HG02642 (cell line): ENCODE measurements around the gene UBL4B.
"Not testable (repeated sequence)": the region's sequence is repeated elsewhere in the genome, so short reads cannot be mapped to it uniquely, and the experiment has no call there.

Experiments used
- ATAC-seq: cut with Tn5 transposase; IDR thresholded peaks from one replicate; pipeline ENCODE4 v1.9.1; 2021; ENCODE audit warnings: mild to moderate bottlenecking; ENCODE audit not compliant: unreplicated experiment, poor library complexity

UBL4B gene, protein sequence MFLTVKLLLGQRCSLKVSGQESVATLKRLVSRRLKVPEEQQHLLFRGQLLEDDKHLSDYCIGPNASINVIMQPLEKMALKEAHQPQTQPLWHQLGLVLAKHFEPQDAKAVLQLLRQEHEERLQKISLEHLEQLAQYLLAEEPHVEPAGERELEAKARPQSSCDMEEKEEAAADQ

DNA sequence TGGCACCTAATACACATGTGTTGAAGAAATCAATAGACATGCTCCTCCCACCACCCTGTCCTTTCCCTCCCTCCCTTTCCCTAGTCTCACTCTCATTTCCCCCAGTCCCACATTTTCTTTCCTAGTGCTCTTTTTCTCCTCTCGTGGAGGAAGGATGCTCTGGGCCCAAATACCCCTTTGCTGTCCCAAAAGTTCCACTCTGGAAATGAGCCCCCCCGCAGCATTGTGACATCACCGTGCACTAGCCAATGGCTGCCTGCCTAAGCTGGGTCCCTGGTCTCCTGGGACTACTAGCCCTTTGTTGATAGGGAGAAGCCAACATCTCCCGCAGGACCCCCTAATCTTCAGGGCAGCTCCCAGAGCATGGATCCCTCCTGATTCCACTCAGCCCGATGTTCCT is at the start of gene UBL4B:
Gene UBL4B (plus strand): TSS at position 301 of the 400 bp plus-strand sequence. CDS start 92 bp downstream, at position 393.
- ATAC-seq = no peak

DNA sequence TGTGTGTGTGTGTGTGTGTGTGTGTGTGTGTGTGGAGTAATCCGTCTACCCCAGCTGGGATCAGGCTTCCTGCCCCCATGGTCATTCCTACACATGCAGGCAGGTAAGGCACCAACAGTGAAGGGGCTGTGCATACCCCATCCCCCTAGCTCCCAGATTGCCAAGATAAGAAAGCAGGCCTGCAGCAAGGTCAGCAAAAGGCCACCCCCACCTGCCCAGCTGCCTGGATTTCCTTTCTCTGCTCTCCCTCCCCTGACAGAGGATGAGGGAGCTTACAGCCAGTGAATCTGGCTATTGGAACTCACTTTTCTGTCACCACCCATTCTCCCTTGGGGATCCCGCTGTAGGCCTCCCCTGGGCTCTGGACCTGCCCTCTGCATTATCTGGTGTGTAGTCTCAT is 49.6 kb upstream of the UBL4B start:
- ATAC-seq = no peak

DNA sequence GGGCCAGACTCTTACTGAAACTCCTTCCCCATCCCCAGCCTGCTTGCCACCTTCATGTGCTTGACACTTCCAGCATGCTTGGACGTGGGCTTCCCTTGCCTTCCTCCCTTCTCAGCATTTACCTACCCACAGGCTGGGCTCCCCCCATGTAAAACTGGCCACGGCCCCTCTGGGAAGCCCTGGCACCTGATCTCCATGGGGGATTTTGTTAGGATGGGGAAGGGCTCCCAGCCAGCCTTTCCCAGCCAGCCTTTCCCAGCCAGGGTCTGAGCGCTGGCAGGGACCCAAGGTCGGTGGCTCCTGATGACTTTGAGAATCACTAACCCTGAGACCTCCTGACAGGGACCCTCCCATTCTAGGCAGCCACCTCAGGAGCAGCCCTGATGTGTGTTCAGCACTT is 48.5 kb upstream of the UBL4B start:
- ATAC-seq = no peak

DNA sequence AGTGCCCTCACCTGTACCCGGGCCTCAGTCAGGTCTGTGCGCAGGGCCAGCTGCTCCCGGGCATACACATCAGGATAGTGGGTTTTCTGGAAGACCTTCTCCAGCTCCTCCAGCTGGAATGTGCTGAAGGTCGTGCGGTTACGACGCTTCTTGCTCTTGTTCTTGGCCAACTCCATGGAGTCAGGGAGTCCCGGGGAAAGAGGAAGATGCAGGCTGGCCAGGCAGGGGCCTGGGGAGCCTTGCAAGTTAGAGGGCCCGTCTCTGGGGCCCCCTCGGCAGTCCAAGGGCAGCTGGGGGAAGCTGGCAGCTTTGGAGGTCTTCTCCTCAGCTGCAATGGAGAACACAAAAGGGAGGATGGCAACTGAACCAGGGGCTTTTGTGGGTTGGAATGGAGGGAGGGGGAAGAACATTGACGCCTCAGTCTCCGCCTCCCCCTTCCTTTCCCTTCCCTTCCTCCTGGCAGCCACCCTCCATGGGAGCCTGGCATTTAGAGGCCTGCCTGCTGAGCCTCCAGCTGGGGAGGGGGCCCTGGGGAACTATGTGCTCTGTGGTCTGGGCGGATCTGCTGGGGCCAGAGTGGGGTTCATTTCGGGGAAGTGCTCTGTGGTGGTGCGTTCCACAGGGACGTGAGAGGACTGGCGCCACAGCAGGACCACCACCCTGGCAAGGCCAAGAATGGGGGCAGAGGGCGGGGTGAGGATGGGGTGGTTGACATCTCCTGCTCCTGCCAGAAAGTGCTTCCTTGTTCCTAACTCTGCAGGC is 47.5 kb upstream of the UBL4B start:
- no peak for ATAC-seq

DNA sequence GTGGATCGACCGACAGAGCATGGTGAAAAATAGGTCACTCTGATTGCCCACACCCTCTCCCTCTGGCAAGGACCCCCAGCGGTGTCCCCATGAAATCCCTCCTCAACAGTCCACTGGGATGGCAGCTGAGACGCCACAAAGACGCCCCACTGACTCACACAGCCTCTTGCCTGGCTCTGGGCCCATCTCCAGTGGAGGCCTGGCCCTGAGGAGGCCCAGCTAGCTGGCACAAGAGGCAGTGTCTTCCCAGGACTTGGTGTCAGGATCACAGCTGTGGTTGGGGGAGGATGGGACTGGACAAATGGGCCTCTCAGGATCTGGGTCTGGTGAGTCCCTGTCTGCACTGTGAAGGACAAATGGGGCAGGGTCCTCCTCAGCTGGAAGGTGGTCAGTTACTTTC is 46.4 kb upstream of the UBL4B start:
- ATAC-seq = no peak

DNA sequence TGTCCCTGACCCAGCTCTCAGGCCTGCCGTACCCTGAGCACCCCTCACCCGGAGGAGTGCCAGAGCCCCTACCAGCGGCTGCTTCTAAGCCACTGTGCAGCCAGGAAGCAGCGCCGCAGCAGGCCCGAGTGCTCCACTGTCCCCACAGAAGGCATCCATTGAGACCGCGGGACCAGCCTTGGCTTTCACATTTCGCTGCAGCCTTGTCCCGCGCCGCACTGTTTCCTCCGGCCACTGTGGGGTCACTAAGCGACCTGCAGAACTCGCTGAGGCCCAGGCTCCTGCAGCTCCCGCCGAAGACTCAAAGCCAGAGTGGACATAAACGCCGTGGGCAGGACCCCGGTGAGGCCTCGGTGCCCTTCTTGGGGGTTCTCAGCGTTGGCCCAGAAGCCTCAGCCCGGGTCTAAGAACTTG is 44.8 kb upstream of the UBL4B start:
- no peak for ATAC-seq

DNA sequence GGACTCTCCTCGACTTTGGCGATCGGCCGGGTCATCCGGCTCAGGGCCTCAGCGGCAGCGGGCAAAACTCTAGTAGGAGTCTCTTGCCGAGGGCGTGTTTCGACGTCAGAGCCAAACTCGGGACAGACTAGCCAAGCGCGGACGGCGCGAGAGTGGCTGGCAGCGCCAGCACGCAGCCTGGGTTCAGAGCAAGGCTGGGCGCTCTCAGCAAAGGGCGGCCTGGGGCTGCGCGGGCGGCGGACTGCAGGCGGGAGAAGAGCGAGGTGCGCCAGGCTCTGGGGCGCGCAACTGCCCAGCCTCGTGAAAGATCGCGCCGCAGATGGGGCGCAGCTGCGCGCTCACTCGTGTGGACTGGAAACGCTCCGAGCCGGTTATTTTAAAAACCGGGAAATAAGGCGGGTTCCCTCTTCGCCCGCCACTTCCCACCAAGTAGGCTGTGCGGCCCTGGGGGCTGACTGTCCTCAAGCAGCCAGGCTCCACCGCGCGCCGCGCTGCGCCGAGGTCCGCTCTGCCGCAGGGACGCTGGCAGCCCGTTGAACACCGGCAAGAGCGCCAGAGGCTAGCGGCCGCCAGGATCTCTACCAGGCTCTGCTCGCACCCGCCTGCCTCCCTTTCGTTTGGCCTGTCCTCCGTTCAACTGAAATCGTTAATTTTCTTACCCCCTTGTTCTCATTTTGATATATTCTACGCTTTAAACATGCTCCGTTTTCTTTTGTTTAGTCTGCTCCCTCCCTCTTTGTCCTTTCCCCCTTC is 44.2 kb upstream of the UBL4B start:
- no peak for ATAC-seq

DNA sequence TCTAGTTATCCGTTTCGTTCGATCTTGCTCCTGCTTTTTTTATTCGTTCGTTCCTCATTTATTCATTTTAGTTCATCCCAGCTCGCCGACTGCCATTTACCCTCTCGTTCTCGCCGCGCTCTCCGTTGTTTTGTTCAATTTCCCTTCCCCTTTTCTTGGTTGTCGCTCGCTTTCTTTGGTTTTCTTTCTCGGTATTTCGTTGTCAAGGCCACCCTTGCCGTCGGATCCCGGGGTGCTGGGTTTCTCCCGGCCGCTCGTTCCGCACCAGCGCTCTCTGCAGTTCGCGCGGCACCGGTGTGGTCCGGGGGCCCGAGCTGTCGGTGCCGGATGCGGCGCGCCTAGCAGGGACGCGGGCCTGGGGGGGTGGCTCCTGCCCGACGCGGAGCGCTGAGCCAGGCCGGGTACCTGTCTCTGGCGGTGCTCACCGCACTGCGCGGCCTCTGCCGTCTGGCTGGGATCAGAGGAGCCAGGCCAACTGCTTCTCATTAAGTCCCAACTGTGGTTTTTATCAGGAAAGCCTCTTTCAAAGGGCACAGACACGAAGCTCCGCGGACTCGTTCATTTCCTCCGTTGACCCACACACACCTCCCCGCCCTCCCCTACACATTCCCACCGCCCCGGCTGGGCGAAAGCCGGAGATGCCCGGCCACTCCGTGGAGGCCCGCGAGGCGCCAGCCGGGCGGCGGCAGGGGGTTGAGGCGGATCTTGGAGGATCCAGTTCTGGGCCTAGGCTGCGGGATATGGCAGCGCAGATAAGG is 43.4 kb upstream of the UBL4B start:
- no peak for ATAC-seq

DNA sequence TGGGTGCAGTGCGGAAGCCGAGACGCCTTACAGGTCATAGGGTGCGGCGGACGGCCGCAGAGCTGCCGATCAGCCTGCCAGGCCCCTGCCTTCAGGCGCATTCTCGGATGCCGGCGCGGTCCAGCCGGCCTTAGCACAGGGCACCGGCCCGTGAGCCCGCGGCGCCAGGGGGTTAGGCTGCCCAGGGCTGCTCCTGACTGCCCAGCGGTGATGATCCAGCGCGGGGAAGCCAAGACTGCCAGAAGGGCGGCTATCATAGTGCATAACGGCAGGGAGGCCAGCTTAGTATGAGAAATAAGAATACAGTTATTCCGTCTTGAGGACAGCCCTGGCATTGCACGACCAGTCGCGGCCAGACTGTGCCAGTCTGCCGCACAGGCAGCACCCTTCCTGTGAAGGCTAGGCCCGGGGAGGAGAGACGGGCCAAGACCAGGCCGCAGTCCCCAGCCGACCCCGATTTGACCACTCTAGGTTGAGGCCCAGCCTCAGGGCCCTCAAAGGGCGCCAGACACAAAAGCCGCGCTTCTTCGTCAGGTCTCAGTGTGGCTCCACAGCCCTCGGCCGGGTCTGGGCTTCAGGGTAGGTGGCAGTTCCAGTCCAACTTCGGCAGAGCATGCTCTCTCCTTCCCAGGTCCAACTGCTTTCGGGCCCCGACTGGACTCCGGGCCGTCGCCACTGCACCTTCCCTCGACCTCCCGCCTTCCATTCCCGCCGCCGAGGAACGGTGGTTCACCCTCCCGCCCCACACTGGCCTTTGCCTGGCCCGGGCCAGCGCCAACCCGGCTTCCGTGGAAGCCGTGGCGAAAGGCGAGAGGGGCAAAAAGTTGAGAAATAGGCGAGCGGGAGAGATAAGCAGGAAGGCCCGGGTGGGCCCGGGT is 42.6 kb upstream of the UBL4B start:
- ATAC-seq = no peak

DNA sequence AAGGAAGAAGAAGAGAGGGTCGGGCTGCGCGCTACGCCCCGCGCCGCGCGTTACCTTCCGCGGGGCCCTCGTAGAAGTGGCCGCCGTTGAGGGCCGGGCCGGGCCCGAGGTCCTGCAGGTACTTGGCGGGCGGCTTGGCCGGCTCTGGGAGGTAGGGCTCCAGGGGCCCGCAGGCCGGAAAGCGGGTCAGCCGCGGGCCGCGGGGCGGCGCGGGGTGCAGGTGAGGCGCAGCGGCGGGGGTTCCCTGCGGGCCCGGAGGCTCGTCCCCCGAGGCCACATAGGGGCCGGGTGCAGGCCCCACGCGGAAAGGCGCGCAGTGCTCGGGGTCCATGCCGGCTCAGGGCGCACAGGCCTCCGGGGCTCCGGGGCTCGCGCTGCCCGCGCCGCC is 42.0 kb upstream of the UBL4B start:
- no peak for ATAC-seq

DNA sequence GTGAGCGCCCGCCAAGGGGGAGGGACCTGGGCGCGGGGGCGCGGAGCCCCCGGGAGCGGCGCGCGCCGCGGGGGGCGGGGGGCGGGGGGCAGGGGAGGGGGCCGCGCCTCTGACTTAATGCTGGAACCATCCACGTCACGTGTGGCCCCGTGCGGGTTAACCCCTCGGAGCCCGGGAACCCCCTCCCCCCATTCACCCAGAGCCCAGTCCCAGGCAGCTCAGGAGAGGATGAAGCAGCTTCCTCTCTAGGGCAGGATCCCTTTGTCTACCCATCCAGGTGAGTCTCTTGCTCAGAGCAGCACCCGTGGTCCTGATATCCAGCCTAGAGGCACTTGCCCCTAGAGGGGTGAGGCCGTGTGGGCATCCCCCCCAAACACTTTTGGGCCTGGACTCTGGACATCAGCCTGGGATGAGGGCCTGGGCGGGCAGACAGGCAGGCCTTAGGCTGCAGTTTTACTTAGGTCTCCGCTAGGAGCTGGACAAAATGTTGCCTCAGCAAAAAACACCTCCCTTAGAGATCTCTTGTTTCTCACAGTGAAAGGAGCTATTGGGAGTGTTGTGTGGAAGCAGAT is 41.5 kb upstream of the UBL4B start, which contains the start of gene ALX3:
Gene ALX3 (minus strand): TSS at position 2 of the 572 bp plus-strand sequence. CDS start 60 bp downstream, outside the sequence.
- ATAC-seq = no peak

DNA sequence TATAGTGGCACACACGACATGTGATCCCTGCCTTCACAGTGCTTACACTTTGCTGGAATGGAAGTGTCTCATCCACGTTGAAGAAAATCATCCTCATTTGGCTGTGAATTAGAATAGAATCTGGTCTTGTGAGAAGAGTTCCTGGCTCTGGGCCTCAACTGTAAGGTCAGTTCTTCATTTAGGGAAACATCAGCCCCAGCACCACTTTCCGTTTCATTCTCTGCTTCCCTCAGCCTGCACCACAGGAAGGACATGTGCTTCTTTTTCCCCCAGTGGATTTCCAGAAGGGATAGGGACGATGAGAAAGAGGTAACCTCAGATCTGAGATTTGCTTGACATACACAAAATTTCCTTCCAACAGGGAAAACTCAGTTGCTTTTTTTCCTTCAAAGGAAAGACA is 38.1 kb upstream of the UBL4B start:
- no peak for ATAC-seq

DNA sequence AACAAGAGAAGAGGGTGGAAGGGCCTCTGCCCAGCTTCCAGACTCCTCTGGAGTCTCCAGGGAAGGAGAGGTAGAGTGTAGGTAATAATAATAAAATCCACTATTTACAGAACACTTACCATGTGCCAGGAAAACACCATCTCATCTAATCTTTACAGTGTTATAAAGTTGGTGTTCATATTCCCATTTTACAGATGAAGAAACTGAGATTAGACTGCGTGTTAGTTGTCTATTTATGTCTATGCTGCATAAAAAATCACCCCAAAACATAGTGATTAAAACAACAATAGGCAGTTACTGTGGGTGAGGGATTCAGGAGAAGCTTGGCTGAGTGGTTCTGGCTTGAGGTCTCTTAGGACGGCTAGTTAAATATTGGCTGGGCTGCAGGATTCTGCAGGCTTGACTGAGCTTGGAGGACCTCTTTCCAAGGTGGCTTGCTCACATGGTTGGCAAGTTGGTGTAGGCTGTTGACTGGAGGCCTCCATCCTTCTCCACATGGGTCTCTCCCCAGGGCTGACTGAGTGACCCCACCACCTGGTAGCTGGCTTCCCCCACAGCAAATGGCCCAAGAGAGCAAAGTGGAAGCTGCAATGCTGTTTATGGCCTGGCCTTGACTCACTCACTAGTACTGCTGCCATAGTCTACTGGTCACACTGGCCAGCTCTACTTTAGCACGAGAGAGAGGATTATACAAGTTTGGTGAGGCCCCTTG is 35.3 kb upstream of the UBL4B start:
- no peak for ATAC-seq

DNA sequence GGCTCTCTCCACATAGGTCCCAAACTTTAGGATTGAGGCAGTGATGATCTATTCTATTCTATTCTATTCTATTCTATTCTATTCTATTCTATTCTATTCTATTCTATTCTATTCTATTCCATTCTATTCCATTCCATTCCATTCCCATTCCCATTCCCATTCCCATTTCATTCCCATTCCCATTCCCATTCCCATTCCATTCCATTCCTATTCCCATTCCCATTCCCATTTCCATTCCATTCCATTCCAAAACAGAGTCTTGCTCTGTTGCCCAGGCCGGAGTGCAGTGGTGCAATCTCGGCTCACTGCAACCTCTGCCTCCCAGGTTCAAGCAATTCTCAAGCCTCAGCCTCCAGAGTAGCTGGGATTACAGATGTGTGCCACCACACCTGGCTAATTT is 32.2 kb upstream of the UBL4B start:
- not testable (repeated sequence) for ATAC-seq

DNA sequence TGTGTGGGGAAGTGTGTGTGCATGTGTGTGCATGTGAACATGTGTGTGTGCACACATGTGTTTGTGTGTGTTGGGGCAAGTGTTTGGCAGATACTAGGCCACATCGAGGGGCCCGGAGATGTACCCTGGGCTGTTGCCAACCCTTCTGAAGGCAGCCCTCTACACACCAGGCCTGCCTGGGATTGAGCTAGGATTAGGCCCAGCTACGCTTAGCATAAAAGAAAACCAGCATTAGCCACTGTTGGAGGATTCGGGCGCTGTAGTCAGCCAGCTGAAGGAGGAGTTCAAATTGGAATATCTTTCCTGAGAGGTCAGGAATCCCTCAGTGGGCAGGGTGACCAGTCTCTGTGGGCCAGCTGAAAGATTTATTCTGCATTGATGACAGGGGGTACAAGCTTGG is 31.2 kb upstream of the UBL4B start:
- no peak for ATAC-seq

DNA sequence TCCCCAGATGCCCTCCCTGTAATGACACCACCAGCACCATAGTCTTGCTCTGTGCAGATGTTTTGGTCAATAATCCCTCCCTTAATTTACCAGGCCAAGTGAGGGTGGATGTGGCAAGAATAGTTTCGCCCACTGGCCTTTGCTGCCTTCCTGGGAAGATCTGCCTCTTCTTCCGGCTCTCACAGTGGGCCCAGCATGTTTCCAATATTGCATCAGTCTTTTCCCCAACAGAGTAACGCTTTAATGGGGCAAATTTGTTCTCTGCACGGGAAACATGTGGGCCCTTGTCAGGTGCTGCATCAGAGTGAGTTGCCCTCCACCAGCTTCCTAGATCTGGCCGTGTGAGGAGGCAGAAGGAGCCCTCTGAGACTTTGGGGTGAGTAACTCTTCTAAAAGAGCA is 29.8 kb upstream of the UBL4B start:
- no peak for ATAC-seq

DNA sequence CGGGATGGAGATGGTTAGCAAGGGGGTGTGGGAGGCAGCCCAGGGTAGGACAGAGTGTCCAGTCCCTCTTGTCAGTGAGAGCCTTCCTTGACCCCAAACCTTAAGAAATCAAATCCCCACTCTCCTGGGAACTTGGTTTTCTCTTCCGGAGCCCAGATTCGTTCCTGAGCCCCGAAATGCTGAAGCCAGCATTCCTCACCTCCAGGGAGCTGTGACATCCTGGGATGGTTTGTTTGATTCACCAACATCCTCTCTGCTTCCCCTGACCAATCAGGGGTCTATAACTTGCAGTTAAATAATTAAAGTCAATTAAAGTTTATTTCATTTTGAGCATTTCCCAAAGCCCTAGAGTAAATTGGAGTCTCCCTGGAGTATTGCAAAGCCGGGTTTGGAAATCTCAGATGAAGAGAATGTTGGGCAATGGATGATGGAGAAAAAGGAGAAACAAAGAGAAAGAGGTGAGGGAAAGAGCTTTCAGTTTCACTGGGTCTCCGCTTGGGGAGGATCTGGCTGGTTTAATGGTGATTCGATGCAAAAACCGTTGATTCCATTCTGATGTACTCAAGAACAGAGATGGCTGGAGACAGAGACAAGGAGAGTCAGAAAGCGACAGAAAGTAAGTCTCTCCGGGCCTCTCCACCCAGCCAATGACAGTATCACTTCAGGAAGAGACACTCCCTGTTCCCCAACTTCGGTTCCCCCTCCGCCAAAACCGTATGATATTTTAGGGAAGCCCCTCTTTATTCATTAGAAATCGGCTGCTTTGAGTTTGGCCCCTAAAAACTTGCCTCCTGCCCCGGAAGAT is 29.0 kb upstream of the UBL4B start:
- no peak for ATAC-seq

DNA sequence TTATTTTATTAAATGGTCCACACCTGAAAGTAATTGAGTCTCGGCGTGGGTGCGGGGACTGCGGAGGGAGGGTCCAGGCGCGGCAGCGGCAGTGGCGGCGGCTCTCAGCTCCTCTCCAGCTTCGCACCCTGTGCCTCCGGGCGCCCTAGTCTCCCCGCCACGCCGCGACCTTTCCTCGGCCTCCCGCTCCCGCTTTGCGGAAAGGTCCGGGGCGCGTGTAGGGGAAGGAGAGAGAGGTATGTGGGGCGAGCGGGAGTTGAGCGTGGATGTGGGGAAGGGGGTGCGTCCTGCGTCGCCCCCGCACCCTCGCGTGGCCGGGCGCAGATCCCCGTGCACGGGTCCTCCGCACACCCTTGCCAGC is 28.4 kb upstream of the UBL4B start:
- ATAC-seq = no peak
